Stimulated activated CD8-positive, alpha-beta memory T cell treated with anti-CD3 and anti-CD28 coated beads, Interleukin-2, amount 100 ng/mL, for 1 hour (primary cell): ENCODE data around the gene KCNJ14.

ENCODE experiments used
- DNase-seq, 2 donors: peaks; one replicate each; pipeline ENCODE4 v3.0.0-alpha.2; 2020; ENCODE audit warnings: low read depth in 2 of 2

Gene KCNJ14

DNA sequence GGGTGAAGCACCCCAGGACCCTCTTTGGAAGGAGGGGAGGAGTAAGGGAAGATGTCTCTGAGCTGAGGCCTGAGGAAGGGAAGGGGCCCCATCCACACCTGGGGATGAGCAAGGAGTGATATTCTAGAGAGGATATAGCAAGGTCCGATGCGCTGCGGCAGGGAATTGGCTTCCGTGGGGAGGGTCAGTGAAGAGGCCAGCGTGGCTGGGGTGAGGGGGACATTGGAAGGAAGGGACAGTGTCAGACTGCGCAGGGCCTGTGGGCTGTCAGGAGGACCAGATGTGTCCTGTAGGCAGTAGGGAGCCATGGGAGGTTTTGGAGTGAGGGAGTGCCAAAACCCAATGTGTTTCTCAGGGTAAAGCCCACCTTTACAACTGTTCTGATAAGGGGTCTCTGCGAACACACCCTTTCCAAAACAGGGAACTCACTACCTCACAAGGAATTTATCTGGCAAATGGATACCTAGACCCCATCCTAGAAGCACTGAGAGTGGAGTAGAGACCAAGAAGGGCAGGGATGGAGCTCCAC lies 52.6 kb downstream of the KCNJ14 start:
- no peak for DNase-seq

DNA sequence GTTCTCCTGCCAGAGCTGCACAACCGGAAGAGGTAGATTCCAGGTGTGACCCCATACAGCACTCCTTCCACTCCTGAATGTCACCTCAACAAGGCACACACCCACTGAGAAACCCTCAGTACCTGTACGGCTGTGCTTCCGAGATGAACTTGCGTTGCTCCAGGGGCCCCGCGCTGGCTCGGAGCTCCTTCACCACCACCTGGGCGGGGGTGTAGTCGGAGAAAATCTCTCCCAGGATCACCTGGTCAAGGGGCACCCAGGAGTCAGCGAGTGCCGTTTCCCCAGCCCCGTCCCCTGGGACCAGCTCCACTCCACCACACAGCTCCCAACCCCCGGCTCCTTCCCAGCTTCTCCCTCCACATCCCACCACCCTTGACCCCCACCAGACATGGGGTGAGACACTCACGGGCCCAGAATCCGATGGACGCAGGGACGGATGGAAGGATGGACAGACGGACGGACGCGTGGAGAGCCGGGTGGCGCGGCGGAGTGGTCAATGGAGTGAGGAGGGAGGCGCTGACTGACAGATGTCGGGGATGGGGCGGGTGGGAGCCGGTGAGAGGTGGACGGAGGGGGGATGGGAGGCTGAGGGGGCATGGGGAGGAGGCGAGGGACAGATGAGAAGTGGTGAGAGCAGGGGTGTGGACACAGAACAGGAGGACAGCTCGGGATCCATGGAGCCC lies 53.5 kb downstream of the KCNJ14 start:
- DNase-seq, result no peak

DNA sequence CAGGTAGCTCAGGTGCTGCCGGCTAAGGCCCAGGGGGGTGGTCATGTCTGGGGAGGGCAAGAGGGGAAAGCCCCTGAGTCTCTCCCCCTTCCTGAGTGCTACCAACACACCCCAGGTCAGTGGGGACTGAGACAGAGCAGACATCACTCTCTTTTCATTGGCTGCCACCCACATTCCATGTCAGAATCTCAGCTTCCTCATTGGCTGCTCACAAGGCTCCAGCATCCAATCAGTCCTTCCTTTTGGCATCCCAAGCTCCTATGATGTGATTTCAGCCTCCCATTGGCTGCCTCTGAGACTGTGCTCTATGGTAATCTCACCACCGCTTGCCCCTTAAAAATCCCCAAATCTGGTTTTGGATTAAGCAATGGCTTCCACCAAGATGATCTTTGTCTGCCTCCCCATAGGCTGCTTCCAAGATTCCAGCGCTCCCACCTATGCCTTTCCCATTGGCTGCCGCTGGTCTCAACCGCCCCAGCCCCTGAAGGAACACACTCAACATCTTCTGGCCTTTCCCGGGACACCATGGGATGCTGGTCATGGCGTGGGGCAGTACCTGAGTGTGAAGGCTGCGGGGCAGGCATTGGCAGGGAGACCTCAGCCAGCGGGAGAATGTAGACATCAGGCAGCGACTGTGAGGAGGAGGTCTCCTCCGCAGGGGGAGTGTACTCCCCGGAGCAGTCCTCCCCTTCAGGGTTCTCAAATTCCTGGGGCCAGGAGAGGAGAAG lies 54.3 kb downstream of the KCNJ14 start:
- no peak for DNase-seq

DNA sequence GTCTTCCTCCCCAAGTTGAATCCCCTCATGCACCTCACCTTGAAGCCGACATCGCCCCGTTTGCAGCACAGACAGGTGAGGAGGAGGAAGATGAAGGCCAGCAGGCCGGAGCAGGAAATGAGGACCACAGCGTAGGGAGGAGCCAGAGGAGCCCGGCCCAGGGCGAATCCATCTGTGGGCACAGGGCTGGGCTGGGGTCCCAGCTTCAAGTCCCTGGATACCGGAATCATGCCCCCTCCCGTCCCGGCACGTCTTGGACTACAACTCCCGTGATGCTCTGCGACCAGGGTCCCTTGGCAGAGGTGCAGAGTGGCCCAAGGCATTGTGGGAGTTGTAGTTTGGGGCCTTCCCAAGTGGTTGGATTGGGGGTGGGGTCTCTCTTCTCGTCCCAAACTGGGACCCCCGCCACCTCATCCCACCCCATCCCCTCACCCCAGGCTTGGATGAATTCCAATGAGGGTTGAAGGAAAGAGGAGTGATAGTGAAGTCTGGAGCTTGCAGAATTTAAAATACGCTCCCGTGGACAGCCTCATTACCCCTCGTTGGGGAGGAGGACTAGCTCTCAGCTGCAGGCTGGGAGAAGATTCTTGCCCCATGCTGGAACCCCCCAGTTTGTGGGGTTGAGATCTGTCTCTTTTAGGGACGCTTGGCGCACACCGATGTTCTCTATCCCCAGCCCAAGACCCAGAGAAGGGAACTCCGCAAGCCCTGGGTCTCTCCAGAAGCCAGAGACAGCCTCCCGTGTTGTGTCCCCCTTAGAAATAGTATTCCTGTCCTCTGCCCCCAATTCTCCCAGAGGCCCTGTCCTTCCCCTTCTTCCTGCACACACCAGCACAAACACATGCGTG lies 55.3 kb downstream of the KCNJ14 start:
- DNase-seq, result peak in 1 of 2 donors; percentile 58

DNA sequence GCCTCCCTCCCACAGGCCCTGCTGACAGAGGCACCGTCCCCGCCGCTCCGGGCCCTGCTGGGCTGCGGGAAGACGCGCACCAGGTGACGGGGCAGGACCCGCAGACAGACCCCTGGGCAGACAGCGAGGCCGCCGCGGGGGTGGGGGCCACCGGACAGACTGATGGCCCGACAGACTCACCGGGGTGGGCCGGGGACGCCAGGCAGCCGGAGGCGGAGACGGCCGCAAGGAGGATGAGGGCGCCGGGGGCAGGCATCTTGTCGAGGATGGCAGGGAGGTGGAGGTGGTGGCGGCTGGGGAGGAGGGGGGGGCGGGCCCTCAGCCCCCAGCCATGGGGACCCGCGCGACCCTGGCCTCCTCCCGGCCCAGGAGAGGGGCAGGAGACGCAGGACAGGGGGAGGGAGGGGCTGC lies 56.0 kb downstream of the KCNJ14 start:
- no peak for DNase-seq

DNA sequence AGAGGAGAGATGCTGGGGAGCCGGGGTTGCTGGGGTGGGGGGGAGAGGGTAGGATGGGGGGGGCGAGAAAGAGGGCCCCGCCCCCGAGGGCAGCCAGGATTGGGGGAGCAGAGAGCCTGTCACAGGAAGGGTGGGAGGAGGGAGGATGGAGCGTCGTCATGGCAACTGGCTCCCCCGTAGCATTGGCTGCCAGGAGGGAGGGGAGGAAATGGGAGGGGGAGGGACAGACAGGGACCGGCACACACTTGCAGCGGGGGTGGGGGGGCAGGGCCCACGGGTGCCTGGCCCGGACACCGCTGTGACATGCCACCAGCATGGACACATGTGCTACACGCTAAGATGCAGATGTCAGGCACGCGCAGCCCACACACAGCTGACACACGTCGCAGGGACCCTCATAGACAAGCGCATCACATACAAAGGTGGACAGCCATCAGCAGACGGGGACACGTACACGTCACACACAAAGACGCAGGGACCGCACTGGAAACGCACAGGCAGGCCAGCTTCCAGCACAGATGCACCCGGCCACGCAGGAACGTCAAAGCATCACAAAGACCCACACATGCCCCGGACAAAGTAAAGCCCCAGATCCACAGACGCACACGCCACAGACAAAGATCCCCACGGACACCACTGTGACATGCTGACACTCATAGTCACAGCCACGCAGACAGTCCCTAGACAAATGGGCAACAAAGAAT lies 56.6 kb downstream of the KCNJ14 start, which contains the start of gene LMTK3:
Gene LMTK3 (minus strand): TSS at position 36 of the 704 bp plus-strand sequence. CDS start 259 bp downstream, outside the sequence.
- peak; percentile 53 to 72 for DNase-seq

DNA sequence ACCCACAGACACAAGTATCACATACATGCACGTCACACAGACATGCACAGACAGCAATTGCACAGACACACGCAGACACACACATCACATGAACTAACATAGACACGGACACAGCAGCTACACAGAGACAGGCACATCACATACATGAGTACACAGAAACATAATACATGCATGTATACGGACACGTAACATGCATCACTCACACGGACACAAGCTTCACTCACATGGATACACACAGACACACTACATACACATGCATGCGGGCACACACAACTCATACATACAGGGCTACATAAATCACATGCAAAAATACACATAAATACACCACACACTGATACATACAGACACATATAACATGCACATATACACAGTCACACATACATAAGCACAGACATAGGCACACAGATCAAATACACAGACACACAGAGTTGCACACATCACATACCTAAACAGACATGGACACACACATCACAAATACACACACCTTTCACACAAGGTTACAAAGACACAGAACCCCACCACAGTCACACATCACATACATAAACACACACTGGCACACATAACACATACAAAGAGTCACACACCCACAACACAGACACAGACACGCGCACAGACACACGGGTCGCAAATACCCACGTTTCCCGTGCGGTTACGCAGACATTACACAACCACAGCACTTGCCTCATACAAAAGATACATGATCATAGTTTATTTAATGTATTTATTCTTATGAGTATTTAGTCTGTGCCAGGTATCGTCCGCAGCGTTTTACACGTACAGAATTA lies 57.3 kb downstream of the KCNJ14 start:
- no peak for DNase-seq

DNA sequence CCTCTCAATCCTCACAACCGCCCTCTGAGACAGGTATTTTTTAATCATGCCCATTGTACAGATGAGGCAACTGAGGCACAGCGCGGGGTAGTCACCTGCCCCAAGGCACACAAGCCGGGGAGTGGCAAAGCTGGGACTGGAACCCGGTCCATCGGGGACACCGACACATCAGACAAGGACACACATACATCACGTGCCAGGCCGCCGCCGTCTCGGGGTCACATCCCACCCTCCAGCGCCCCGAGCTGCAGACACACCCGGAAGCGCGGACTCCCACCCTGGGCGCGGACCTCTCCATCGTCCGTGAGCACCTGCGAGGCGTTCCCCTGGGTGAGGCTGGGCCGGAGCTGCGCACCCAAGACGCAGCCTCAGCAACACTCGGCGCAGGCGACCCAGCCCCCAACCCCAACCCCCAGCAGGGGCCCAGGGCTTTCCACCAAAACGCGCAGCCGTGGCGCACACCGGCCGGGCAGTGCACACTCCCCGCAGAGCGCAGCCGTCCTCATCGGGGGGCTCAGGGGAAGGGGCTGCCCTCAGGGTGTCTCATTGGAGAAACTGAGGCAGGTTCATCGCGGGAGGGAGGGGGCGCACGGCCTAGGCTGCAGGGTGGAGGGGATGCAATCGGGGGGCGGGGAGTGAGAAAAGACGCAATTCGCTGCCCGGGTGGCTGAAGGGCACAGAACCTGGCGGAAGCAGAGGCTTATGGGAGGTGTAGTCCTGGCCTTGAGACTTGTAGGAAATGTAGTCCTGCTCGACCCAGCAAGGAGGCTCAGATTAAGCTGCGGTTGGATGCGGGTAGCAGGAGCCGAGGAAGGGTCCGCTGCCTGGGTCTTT lies 58.1 kb downstream of the KCNJ14 start:
- DNase-seq, result peak in 1 of 2 donors; percentile 50

DNA sequence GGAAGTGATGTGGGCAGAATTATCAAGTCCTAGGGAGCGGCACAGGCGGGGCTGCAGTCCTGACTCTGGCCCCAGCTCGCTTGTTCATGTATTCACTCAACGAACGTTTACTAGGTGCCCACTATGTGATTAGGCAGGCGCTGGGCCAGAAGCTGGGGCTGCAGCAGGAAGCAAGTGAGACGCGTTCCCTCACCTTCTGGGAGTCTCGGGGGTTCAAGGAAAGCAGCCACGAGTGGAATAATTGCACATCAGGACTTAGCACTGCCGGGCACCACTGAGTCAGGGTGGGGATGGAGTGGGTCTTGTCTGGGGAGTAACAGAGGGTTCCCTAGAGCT lies 58.7 kb downstream of the KCNJ14 start:
- no peak for DNase-seq

DNA sequence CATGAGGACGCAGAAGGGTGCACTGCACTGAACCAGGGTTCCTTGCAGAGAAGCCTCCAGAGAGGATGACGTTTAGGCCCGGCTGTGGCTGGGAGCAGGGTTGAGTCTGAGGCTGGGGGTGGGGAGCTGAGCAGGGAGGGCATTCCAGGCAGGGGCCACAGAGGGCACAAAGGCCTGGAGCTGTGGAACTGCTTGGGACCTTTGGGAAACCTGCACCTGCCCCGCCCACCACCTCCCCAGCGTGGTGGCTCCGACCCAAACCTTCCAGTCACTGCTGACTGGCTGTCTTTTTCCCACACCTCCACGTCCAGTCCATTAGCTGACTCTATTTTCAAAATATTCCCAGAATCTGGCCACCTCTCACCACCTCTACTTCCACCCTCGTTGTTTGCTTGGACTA lies 61.2 kb downstream of the KCNJ14 start:
- no peak for DNase-seq
